HG02981 (cell line): ENCODE data around the gene KIZ.
A peak's percentile ranks its signal among the peaks of the same experiment; 100 is the strongest.

Experiments used
- ATAC-seq: cut with Tn5 transposase; IDR thresholded peaks from one replicate; pipeline ENCODE4 v1.9.1; 2021; ENCODE audit warnings: mild to moderate bottlenecking, moderate library complexity; ENCODE audit not compliant: unreplicated experiment

KIZ gene

DNA sequence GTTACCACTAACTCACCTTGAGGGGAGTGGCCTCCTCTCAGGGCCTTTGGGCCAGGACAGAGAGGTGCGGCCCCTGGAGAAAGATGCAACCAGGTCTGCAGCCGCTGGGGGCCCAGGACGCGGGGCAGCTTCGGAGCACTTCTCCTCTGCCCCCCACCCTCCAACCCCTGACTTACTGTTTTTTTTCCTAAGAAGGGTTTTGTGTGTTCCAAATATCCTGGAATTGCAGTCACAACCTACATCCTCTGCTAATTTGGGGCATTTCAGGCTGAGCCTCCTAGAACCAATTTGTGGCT lies 21.5 kb upstream of the KIZ start:
- ATAC-seq = no peak

DNA sequence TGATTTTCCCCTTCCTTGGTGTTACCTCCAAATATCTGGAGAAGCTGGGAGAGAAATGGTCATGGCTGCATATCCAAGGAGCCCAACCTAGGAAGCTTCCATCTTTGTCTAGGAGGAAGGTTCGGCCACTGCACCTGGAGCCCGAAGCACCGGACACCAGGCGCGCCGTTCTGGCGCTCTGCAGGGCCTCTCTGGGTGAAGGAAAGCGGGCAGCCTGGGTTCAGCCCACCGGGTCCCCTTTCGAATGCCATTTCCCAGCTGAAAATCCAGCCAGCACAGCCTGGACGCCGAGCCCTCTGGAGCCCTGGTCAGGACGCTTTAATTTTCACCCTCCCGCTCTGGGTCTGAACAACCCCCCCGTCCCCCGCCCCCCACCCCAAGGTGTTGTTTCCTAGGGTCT lies 21.0 kb upstream of the KIZ start:
- no peak for ATAC-seq

DNA sequence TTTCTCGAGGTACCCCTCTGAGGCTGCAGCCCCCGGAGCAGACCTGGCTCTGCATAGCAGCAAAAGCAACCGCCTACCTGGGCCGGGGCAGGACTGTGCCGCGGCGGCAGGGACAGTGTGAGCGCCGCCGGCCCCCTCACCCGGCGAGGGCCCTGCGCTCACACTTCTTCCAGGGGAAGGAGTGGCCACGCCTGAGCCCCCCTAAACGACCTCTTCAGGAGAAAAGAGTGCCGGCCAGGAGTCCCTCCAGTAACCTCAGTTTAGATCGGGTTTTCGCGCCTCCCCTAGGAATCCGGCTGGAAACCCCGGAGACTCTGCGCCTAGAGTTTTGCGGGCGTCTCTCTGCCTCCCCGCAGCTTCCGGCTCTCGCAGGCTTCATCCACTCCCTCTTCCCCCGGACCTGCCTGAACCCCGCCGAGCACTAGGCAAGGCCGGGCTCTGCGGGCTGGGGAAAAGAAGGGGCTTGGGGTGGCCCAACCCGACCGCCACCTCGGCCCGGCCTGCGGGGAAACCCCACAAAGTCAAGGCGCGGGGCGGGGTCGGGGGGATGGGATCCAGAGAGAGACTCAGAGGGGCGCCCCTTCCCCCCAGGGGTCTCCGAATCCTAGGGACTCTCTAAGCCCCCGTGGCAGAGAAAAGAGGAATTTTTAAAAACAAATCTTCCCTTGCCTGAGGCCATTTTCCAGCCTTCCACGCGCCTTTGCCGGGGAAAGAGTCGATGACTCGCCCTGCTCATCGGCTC lies 20.3 kb upstream of the KIZ start:
- ATAC-seq = no peak

DNA sequence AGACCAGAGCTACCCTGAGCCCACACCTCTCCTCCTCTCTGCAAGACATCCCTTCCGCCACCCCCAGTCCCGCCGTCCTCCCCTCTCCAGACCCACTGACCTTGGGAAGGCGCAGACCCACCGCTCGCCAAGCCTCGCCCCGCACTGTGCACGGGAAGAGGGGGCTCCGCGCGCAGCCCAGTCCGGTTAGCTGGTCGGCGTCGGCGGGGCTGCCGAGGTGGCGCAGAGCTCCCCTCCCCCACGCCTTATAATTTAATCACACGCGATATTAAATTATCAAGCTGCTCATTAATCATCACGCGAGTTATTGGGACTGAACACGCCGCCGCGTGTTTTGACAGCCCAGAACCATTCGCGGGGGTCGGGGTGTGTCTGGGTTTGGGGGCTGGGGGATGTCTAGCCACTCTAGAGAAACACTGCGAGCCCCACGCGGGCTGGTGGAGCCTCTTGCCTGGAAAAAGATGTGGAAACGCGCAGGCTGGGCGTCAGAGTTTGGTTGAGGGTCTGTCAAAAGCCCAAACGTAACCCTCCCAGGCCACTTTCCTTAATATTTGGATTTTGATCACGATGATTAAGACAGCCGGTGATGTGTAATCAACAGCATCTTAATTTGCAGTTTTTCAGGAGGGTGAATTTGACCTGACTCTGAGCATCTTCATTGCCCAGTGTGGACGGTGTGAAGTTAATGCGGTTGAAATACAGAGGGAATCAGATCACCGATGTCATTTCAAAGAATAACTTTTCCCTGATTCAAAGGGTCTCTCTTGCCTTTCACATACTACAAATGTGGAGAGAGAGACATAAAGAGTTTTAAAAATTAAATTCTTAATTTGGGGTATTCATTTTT lies 19.5 kb upstream of the KIZ start, which contains the start of gene LINC00237:
Gene LINC00237, minus strand, starts transcription at position 188 of the 847 bp plus-strand sequence.
- ATAC-seq = no peak

DNA sequence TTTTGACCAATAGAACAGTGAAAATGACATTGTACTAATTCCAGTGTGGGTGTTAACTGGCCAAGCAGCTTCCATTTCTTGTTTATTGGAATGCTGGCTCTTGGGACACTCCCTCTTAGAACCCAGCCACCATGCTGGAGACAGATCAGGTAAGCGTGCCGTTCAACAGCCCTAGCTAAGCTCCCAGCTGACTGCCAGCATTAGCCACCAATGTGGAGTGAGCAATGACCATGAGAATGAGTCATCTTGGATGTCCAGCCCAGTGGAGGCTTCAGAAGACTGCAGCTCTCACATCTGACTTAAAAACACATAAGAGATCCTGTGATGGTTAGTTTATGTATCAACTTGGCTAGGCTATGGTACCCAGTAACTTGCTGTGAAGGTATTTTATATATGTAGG lies 16.7 kb upstream of the KIZ start:
- ATAC-seq = no peak

DNA sequence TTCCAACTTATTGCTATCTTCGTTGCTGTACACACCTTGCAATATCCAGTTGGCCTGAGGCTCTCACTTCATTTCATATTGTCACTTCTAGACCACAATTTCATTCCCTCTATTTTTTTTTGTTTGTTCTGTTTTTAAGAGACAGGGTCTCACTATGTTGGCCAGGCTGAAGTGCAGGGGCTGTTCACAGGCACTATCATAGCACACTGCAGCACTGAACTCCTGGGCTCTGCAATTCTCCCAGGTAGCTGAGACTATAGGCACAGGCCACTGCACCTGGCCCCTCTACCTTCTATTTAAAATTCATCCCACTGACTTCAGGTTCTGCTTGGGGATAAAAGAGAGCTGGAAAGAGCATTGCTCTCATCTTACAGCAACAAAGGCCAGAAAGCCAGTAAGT lies 15.1 kb upstream of the KIZ start:
- no peak for ATAC-seq

DNA sequence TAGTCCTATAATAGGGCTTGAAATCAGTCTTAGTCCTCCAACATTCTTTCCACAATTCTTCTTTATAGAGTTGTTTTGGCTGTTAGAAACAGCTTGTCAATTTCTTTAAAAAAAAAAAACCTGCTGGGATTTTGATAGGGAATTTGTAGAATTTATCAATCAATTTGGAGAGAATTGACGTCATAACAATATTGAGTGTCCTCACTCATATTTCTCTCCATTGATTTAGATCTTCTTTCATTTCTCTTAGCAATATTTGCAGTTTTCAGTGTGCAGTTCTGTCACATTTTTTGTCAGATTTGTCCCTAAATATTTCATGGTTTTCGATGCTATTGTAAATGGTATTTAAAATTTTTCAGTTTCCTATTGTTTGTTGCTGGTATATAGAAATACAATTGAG lies 14.5 kb upstream of the KIZ start:
- no peak for ATAC-seq

DNA sequence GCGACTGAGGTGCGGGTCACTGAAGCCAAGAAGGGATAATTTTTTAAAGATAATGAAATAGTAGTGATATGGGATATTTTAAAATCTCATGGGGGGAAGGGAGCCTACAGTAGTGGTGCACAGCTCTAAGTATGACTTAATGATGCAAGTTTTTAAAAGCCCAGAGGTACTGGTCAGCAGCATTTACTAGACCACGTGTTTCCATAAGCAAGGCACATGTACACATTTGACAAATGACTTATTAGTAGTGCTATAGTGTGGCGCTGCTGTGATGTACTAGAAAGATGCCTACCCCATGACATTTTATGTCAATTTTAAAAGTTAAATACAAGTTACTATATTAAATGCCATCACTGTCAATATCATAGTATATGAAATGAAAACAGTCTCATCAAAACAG lies 12.2 kb upstream of the KIZ start:
- no peak for ATAC-seq

DNA sequence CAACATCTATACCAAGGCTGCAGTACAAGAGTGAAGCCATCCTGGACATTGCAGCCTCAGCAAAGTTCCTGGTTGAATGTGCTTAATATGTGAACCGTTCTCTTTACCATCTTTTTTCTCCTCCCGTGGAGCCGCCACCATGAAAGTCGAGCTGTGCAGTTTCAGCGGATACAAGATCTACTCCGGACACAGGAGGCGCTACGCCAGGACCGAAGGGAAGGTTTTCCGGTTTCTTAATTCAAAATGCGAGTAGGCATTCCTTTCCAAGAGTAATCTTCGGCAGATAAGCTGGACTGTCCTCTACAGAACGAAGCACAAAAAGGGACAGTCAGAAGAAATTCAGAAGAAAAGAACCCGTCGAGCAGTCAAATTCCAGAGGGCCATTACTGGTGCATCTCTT lies 11.3 kb upstream of the KIZ start:
- no peak for ATAC-seq

DNA sequence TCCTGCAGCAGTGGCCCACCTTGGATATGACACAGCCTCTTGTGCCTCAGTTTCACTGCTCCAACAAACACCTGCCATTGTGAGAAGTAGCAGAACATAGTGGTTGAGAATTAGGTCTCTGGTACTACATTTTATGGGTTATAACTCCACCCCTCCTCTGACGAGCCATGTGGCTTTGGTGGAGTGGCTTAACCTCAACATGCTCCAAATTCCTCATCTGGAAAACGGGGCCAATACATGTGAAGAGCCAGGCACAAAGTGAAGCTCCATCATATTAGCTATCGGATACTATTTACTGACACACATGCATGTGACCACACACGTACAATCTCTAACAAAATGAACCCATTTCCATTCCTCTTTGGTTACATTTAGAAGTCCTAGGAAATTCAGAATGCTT lies 8.4 kb upstream of the KIZ start:
- ATAC-seq = no peak

DNA sequence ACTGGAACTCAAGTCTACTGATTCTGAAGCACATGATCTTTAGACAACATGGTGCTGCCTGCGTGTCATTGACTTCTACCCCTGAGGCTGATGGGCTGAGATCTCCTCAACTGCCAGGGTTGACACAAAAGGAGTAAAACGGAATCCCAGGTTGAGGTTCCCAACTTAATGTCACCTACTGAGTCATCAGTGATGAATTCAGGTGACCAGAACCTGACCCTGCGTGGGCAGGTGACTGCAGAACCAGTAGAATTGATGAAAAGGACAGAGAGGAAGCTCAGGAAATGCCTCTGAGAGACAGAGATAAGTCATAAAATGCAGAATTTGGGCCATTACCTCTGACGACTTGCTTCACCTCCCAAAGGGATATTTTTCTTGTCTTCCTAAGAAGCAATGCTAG lies 7.7 kb upstream of the KIZ start:
- ATAC-seq = no peak

DNA sequence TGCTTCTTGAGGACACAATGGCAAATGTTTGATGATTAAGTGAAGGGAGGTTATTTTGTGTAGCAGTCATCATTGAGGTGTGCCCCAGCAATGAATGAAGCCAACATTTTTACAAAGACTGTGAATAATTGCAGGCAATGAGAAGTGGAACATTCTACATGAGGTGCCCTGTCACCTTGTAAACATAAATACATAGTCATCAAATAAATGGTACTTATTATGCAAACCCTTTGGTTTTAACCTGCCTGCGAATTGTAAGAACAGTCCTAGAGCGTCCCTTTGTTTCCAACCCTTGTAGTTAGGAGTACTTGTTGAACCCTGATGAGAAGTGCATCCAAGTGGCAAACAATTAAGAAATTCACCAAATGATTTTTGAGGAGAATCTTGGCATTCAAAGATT lies 7.1 kb upstream of the KIZ start:
- ATAC-seq = no peak

DNA sequence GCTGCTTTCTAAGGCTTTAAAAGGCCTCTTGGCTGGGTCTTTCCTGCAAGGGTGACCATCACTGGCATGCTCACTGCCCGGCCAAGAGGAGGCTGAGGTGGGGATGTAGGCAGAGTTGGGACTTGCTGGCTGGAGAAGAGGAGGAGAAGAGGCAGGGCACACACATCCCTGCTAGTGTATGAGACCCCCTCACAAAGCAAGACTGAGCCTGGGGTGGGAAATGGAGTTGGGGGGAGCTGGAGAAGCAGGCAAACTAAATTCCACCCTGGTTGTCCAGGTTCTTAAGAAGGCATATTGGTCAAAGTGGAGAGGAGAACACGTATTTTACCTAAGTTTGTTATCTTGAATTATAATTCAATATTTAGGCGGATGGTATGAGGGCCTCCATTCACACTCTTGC lies 1.7 kb upstream of the KIZ start:
- ATAC-seq = no peak

DNA sequence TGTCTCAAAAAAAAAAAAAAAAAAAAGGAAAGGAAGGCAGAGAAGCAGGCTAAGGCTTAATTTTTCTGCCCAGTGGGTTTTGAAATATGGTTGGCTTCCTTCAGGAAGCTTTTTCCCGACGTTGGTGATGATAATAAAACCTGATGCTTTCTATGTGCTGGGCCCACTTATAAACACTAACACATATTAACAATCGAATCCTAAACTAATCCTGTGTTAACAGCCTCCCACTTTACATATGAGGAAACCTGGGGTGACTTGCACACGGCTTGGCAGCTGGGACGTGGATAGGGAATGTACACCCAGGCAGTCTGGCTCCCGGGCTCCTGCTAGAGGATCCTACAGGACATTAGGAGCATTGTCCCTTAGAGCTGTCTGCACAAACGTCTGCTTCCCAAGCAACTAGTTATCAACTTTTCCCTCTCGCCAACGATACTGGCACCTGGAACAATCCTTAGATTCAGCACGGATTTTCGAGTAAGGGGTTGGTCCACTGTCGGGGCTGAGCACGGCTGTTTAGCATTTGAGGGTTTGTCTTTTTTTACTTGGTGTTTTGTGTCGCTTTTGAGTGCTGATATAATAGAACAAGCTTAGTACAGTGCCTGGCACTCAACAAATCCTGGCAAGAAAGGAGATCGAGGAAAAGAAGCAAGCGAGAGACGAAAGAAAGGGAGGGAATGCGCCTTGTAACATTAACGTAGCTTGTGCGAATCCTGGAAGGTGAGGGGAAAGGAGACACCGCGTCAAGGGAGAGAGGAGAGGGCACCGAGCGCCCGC lies 622 bp upstream of the KIZ start:
- ATAC-seq = peak; percentile 13

DNA sequence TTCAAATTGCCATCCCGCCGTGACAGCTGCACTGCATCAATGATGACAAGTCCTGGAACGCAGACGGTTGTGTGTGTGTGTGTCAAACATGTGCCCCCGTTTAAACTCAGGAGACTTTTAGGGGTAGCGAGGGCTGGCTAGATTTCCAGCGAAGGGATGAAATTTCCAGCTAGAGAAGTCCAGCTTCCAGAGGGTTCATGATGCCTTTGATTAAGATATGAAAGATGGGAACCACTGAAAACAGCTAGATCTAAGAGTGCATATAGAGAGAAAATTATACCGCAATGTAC lies 644 bp downstream of the KIZ start:
- ATAC-seq = no peak

DNA sequence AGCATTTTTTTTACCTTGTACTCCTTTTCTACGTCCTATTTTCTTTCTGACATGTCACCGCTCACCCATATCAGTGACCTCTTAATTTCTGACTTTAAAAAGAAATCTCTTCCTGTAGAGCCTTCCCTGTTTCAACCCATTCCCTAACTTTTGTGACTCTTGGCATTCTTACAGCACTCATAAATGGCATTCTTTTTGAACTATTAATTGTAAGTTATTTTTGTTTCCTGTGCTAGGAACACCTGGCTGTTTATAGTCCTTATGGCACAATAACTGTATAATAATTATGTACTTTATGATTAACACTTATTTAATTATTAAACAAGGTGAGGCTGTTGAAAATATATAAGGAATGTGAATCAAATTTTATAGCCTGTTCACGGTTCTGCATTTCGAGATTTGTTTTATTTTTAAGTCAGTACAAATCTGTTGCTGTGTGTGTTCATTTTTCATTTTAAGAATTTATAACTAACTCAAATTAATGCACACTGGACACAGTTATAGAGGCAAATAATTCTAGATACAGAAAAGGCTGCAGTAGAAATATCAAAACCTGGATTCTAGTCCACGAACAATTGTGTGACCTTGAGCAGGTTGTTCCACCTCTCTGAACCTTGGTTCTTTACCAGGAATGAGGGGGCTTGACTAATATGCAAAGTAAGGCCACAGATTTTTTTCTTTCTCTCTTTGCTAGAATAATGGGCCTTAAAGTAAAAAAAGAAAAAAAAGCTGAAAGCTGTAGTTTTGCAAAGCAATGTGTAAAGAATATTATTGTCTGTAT lies 1.5 kb downstream of the KIZ start:
- ATAC-seq = no peak

DNA sequence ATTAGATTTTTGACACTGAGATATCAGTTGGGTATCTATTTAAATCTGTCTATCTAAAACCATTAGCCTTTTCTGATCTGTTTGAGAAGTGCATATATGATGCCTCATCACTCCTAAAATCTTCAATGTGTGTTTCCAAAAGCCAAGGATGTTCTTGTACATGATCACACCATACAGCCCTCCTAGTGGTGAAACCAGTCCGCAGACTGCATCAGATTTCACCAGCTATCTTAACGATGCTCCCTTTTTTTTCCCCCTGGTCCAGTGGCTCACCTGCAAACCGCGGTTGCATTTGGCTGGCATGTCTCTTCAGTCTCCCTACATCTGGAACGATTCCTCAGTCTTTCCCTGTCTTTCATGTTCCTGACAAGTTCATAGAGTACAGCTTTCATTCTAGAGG lies 4.0 kb downstream of the KIZ start:
- no peak for ATAC-seq

DNA sequence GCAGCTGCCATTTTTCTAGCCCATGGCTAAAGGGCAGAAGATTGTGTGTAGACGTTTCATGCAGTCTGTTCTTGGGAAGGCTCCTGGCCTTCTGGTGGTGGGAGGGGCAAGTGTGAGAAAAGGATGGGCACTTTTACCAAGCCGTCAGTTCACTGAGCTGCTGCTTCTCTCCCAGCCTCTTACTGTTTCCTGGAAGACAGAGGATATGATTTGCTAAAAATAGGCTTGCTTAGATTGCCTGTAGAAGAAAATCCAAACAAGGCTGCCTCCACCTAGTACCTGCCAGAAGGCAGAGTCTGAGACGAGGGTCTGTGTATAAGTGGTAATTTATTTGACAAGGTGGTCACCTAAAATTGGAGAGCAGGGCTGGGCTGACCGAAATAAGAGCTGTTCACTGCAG lies 7.5 kb downstream of the KIZ start:
- no peak for ATAC-seq

DNA sequence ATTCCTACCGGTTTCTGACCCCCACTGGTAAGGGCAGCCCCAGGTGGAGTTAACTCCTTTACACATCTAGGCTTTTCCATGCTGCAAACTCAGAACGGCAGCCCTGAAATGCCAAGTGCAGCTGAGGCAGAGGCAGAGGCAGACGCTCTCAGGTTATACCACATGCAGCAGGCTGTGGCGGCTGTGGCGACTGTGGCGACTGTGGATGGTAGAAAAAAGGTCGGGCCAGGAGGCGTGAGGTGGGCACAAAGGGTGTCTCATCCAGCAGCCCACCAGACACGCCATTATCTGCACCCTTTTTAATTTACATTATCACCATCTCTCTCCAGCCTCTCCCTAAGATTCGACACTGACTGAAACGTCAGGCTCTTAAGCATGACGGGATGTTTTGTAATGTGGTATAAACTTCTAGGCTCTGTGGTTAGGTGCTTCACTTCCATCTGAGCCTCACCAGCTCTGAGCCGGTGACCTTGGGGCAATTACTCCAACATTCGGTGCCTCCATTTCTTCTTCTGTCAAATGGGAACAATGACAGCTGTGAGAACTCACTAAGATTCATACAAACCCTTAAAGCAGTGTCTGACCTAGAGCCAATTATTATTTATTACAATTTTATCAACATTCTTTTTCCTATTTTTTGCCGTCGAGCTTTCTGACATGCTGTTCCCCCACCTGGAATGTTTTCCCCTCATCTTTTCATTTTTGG lies 8.2 kb downstream of the KIZ start:
- ATAC-seq = no peak

DNA sequence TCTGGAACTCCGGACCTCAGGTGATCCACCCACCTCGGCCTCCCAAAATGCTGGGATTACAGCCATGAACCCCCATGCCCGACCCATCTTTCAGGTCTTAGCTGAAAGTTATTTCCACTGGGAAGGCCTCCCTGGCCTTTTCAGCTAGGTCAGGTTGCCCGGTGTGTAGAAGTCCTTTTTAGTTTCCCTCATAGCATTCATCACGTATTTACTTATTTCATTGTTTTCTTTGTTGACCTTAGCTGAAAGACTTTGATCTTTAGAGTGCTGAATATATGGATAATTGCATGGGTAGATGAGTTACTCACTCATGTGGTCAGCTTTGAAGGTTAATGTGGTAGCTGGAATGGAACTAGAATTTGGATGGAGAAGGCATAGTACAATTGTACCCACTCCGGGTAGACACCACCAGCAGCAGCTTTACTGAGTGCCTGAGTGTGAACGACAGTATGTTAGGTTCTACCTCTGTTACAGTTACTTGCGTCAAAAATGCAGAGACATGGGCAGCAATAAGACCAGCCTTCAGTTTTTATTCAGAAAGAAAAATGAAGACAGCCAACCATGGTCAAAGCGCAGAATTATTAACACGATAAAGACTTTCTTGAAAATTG lies 9.1 kb downstream of the KIZ start:
- no peak for ATAC-seq
